Loucy (cell line): ENCODE measurements around the gene C2orf81.

Experiments
- H2AFZ ChIP-seq: fragments of 200-600 bp; sonication (generic); 2 replicates; pipeline ENCODE4 v1.6.0; 2016; ENCODE audit warnings: antibody characterized with exemption, mild to moderate bottlenecking, low read length, moderate library complexity
- H3F3A ChIP-seq: fragments of 200-600 bp; 2 replicates; pipeline ENCODE4 v1.6.0; 2016; ENCODE audit warnings: antibody characterized with exemption, low read depth, mild to moderate bottlenecking
- H3K27me3 ChIP-seq: fragments of 200-600 bp; sonication (generic); 2 replicates; pipeline ENCODE4 v1.6.1; 2014; ENCODE audit warnings: low read length, mild to moderate bottlenecking; ENCODE audit not compliant: insufficient read depth, poor library complexity, severe bottlenecking
- H3K36me3 ChIP-seq: fragments of 200-600 bp; sonication (generic); 2 replicates; pipeline ENCODE4 v1.6.1; 2016; ENCODE audit warnings: low read length; ENCODE audit not compliant: insufficient read depth
- H3K4me1 ChIP-seq: fragments of 200-600 bp; sonication (generic); 2 replicates; pipeline ENCODE4 v1.5.1; 2014; ENCODE audit warnings: low read length, mild to moderate bottlenecking; ENCODE audit not compliant: insufficient read depth, poor library complexity, severe bottlenecking
- H3K4me2 ChIP-seq: fragments of 200-600 bp; sonication (generic); 2 replicates; pipeline ENCODE4 v1.6.0; 2014; ENCODE audit warnings: antibody characterized with exemption, low read length, low read depth, mild to moderate bottlenecking; ENCODE audit not compliant: poor library complexity, severe bottlenecking
- H3K4me3 ChIP-seq: fragments of 200-600 bp; sonication (generic); 2 replicates; pipeline ENCODE4 v1.5.1; 2014; ENCODE audit warnings: low read length, mild to moderate bottlenecking, mixed read lengths; ENCODE audit not compliant: poor library complexity, severe bottlenecking
- H3K79me2 ChIP-seq: fragments of 200-600 bp; sonication (generic); 2 replicates; pipeline ENCODE4 v1.6.1; 2014; ENCODE audit warnings: low read length; ENCODE audit not compliant: insufficient read depth
- H3K9ac ChIP-seq: fragments of 200-600 bp; sonication (generic); 2 replicates; pipeline ENCODE4 v1.6.0; 2014; ENCODE audit warnings: mild to moderate bottlenecking, low read depth, low read length, moderate library complexity; ENCODE audit not compliant: poor library complexity, severe bottlenecking
- H3K9me2 ChIP-seq: fragments of 200-600 bp; sonication (generic); replicated peaks from 2 replicates; pipeline ENCODE4 v1.6.1; 2016; ENCODE audit warnings: low read depth, low read length, mixed read lengths
- H3K9me3 ChIP-seq: fragments of 200-600 bp; sonication (generic); 2 replicates; pipeline ENCODE4 v1.6.1; 2014; ENCODE audit warnings: mild to moderate bottlenecking, antibody characterized with exemption, low read length, low read depth; ENCODE audit not compliant: insufficient read depth
- H4K20me1 ChIP-seq: fragments of 200-600 bp; sonication (generic); 2 replicates; pipeline ENCODE4 v1.6.0; 2014; ENCODE audit warnings: antibody characterized with exemption, low read length, mild to moderate bottlenecking; ENCODE audit not compliant: insufficient read depth, poor library complexity, severe bottlenecking
- EZH2phosphoT487 ChIP-seq: fragments of 200-600 bp; IDR thresholded peaks from 2 replicates; pipeline ENCODE4 v1.6.1; 2018; ENCODE audit warnings: antibody characterized with exemption, mild to moderate bottlenecking, moderate library complexity, borderline replicate concordance
- TF ChIP-seq, protein P1 (sequence below): fragments of 200-600 bp; sonication (generic); conservative IDR thresholded peaks from 2 replicates; pipeline ENCODE4 v1.5.1; 2014; ENCODE audit warnings: mild to moderate bottlenecking, antibody characterized with exemption, low read length

Gene C2orf81

GRCh38 chr2:74439803-74440377, 18.5 kb upstream of the C2orf81 start:
- no peaks in the 10 kb centered on the region for H3F3A ChIP-seq
- H3K9me3 ChIP-seq, result no peaks in the 10 kb centered on the region
- no peaks in the 10 kb centered on the region for H3K36me3 ChIP-seq
- H4K20me1 ChIP-seq, result peaks cover 2% of the 10 kb centered on the region
- H3K27me3 ChIP-seq, result no peaks in the 10 kb centered on the region
- TF ChIP-seq EZH2phosphoT487, result no peak
- TF ChIP-seq, protein P1, sequence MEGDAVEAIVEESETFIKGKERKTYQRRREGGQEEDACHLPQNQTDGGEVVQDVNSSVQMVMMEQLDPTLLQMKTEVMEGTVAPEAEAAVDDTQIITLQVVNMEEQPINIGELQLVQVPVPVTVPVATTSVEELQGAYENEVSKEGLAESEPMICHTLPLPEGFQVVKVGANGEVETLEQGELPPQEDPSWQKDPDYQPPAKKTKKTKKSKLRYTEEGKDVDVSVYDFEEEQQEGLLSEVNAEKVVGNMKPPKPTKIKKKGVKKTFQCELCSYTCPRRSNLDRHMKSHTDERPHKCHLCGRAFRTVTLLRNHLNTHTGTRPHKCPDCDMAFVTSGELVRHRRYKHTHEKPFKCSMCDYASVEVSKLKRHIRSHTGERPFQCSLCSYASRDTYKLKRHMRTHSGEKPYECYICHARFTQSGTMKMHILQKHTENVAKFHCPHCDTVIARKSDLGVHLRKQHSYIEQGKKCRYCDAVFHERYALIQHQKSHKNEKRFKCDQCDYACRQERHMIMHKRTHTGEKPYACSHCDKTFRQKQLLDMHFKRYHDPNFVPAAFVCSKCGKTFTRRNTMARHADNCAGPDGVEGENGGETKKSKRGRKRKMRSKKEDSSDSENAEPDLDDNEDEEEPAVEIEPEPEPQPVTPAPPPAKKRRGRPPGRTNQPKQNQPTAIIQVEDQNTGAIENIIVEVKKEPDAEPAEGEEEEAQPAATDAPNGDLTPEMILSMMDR, result no peak
- peak overlapping the region; percentile 84 for H2AFZ ChIP-seq
- peak overlapping the region; percentile 99 for H3K4me2 ChIP-seq
- peaks cover 24% of the 10 kb centered on the region; the same call in 1 of the 2 replicates for H3K79me2 ChIP-seq
- H3K9me2 ChIP-seq, result no peaks in the 10 kb centered on the region
- peak overlapping the region; percentile 80 for H3K4me3 ChIP-seq
- H3K4me1 ChIP-seq, result peaks cover 39% of the 10 kb centered on the region
- peak overlapping the region; percentile 92 for H3K9ac ChIP-seq

DNA sequence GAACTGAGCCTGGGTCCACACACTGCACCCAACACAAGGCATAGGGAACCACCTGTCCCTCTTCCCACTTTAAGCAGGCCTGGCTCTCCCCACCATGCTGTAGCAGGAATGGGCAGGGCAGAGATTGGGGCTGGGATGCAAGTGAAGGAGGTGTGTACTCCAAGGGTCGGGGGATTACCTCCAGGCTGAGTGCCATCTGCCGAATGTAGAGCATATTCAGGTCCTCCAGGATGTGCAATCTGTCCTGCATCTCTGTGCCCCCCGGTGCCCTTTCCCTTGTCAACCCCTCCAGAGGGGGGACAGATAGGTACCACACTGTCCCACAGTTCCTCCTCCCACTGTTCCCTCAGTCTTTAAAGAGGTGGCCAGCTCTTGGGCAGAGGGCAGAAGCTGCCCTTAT, 18.0 kb upstream of the C2orf81 start:
- H3K4me3 ChIP-seq, result peak overlapping the region; percentile 80

GRCh38 chr2:74438248-74438647, 16.8 kb upstream of the C2orf81 start:
- Histone ChIP-seq H2AFZ (no peak overlapping the region), H3K36me3 (no peaks in the 10 kb centered on the region), H3K9me3 (no peaks in the 10 kb centered on the region), H3F3A (no peaks in the 10 kb centered on the region), H3K9ac (peak overlapping the region; percentile 92), H3K4me3 (peak overlapping the region; percentile 80), H3K27me3 (no peaks in the 10 kb centered on the region), H3K4me2 (peak overlapping the region; percentile 99), H4K20me1 (peaks cover 2% of the 10 kb centered on the region), H3K9me2 (no peaks in the 10 kb centered on the region), H3K79me2 (peaks cover 24% of the 10 kb centered on the region; the same call in 1 of the 2 replicates), H3K4me1 (peaks cover 39% of the 10 kb centered on the region)
- no peak for TF ChIP-seq EZH2phosphoT487
- TF ChIP-seq, protein P1, result no peak

More for the DNA sequence above, 18.0 kb upstream of the C2orf81 start:
- Histone ChIP-seq H3K9me2 (no peaks in the 10 kb centered on the region), H3K79me2 (peaks cover 24% of the 10 kb centered on the region; the same call in 1 of the 2 replicates), H3K4me2 (peak overlapping the region; percentile 99), H4K20me1 (peaks cover 2% of the 10 kb centered on the region), H3K36me3 (no peaks in the 10 kb centered on the region), H3F3A (no peaks in the 10 kb centered on the region), H3K4me1 (peaks cover 39% of the 10 kb centered on the region), H2AFZ (no peak overlapping the region), H3K9me3 (no peaks in the 10 kb centered on the region), H3K9ac (peak overlapping the region; percentile 92), H3K27me3 (no peaks in the 10 kb centered on the region)
- TF ChIP-seq, protein P1, result no peak
- TF ChIP-seq EZH2phosphoT487, result no peak
